ENCODE data around the gene LRP4.

Gene LRP4

DNA sequence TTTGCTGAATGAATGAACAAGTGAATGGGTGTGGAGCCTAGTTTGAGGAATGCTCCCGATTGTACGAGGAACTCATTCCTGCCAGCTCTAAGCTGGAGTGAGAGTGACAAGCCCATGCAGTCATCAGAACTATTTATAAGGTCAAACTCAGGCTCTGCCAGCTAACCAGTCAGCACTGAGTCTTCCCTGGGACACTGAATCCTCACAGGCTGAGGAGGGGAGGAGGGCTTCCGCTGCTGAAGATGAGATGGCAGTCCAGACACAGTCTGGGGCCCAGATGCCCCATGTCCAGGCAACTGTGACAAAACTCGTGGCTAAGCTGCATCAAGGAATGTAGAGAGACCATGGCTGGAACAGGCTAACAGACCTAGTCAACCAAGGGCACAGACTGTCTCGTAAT lies 4.0 kb downstream of the LRP4 start:
- Histone ChIP-seq H3F3A (ENCODE audit: insufficient read depth, low read length) (no peaks in the 10 kb centered on the region; the same call in 1 of the 2 replicates), H3K4me1 (ENCODE audit: low read length) (peaks cover 7% of the 10 kb centered on the region; the same call in 1 of the 2 replicates), H3K27me3 (replicated peaks; ENCODE audit: insufficient read depth, low read length) (peaks cover 27% of the 10 kb centered on the region), H2AFZ (ENCODE audit: low read length) (no peak overlapping the region), H3K36me3 (replicated peaks; ENCODE audit: insufficient read depth, low read length) (no peaks in the 10 kb centered on the region), H3K4me3 (ENCODE audit: low read length) (no peak overlapping the region), H4K20me1 (ENCODE audit: insufficient read depth, low read length) (no peaks in the 10 kb centered on the region), H3K9me2 (replicated peaks; ENCODE audit: insufficient read depth, low read length) (no peaks in the 10 kb centered on the region), H3K9ac (ENCODE audit: low read length) (no peak overlapping the region), H3K4me2 (ENCODE audit: low read depth, low read length) (no peak overlapping the region), H3K9me3 (replicated peaks; ENCODE audit: insufficient read depth, low read length) (no peaks in the 10 kb centered on the region), H3K27ac (ENCODE audit: low read length) (no peak overlapping the region), H3K79me2 (ENCODE audit: low read length) (no peaks in the 10 kb centered on the region)
- DNase-seq = no peak
- TF ChIP-seq EZH2 (optimal IDR thresholded peaks at IDR 0.05; ENCODE audit: low read depth, low read length) (no peak), EZH2phosphoT487 (IDR thresholded peaks at IDR 0.05; ENCODE audit: low read length) (no peak)
- TF ChIP-seq, protein P1, sequence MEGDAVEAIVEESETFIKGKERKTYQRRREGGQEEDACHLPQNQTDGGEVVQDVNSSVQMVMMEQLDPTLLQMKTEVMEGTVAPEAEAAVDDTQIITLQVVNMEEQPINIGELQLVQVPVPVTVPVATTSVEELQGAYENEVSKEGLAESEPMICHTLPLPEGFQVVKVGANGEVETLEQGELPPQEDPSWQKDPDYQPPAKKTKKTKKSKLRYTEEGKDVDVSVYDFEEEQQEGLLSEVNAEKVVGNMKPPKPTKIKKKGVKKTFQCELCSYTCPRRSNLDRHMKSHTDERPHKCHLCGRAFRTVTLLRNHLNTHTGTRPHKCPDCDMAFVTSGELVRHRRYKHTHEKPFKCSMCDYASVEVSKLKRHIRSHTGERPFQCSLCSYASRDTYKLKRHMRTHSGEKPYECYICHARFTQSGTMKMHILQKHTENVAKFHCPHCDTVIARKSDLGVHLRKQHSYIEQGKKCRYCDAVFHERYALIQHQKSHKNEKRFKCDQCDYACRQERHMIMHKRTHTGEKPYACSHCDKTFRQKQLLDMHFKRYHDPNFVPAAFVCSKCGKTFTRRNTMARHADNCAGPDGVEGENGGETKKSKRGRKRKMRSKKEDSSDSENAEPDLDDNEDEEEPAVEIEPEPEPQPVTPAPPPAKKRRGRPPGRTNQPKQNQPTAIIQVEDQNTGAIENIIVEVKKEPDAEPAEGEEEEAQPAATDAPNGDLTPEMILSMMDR (IDR thresholded peaks at IDR 0.05; ENCODE audit: low read length) = no peak

DNA sequence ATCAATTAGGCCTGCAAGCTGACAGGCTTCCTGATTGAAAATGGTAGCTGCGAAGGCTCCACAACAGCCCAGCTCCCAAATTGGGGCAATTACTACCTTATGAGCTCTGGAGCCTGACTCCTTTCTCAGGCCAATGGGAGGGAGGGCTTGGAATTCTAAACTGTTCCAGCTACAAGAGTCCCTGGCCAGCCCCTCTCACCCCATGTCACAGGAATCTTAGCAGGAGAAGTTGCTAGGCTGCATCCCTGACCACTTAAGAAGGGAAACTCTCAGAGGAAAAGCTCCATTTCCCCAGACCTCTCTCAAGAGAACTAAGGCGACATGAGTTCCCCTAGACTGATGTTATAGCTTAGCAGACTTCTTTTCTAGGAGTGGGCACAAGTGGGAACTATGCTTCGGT lies 4.9 kb downstream of the LRP4 start:
- H3K4me1 ChIP-seq (ENCODE audit: low read length) = no peaks in the 10 kb centered on the region
- H3K9me2 ChIP-seq (replicated peaks; ENCODE audit: insufficient read depth, low read length) = no peaks in the 10 kb centered on the region
- TF ChIP-seq EZH2phosphoT487 (IDR thresholded peaks at IDR 0.05; ENCODE audit: low read length) = no peak
- TF ChIP-seq, protein P1 (IDR thresholded peaks at IDR 0.05; ENCODE audit: low read length) = no peak
- no peak for TF ChIP-seq EZH2 (optimal IDR thresholded peaks at IDR 0.05; ENCODE audit: low read depth, low read length)
- no peak overlapping the region for H3K27ac ChIP-seq (ENCODE audit: low read length)
- no peaks in the 10 kb centered on the region for H3F3A ChIP-seq (ENCODE audit: insufficient read depth, low read length)
- H3K79me2 ChIP-seq (ENCODE audit: low read length) = no peaks in the 10 kb centered on the region
- H2AFZ ChIP-seq (ENCODE audit: low read length) = no peak overlapping the region
- no peaks in the 10 kb centered on the region for H3K36me3 ChIP-seq (replicated peaks; ENCODE audit: insufficient read depth, low read length)
- no peaks in the 10 kb centered on the region for H3K9me3 ChIP-seq (replicated peaks; ENCODE audit: insufficient read depth, low read length)
- H3K4me3 ChIP-seq (ENCODE audit: low read length) = no peak overlapping the region
- H3K9ac ChIP-seq (ENCODE audit: low read length) = no peak overlapping the region
- H3K4me2 ChIP-seq (ENCODE audit: low read depth, low read length) = no peak overlapping the region
- H3K27me3 ChIP-seq (replicated peaks; ENCODE audit: insufficient read depth, low read length) = peaks cover 27% of the 10 kb centered on the region
- no peak for DNase-seq
- H4K20me1 ChIP-seq (ENCODE audit: insufficient read depth, low read length) = no peaks in the 10 kb centered on the region

DNA sequence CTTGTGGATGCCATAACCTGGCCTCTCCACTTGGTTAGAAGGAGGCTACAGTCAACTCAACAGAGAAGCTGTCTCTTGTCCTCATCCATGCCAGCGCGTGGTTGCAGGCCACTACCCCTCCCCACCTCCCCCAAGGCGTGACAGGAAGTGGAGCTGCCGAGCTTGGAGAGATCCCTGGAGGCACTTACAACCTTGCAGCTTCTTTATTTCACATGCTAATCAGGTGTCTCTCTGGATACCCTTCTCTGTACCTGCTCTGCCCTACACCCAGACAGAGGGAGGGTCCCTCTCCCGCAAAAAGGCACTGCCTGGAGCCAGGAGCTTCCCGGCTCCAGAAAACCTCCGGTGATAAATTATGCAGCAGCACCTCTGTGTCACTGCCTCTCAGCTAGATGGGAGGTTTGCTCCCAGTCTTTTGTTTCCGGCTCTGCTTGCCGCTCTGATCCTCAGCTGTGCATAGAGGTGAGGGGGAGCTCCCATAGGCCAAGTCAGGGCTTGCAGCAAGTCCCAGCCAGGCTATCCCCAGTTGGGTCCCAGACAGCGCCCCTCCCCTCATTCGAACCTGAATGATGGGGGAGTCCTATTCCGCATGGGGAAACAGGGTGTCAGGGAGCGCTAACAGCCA lies 5.7 kb downstream of the LRP4 start:
- Histone ChIP-seq H4K20me1 (ENCODE audit: insufficient read depth, low read length) (no peaks in the 10 kb centered on the region), H3K4me2 (ENCODE audit: low read depth, low read length) (no peak overlapping the region), H3K36me3 (replicated peaks; ENCODE audit: insufficient read depth, low read length) (no peaks in the 10 kb centered on the region), H3F3A (ENCODE audit: insufficient read depth, low read length) (no peaks in the 10 kb centered on the region), H3K4me1 (ENCODE audit: low read length) (no peaks in the 10 kb centered on the region), H3K9me3 (replicated peaks; ENCODE audit: insufficient read depth, low read length) (no peaks in the 10 kb centered on the region), H2AFZ (ENCODE audit: low read length) (no peak overlapping the region), H3K27me3 (replicated peaks; ENCODE audit: insufficient read depth, low read length) (peaks cover 23% of the 10 kb centered on the region), H3K4me3 (ENCODE audit: low read length) (no peak overlapping the region), H3K27ac (ENCODE audit: low read length) (no peak overlapping the region), H3K9ac (ENCODE audit: low read length) (no peak overlapping the region), H3K79me2 (ENCODE audit: low read length) (no peaks in the 10 kb centered on the region), H3K9me2 (replicated peaks; ENCODE audit: insufficient read depth, low read length) (no peaks in the 10 kb centered on the region)
- TF ChIP-seq EZH2phosphoT487 (IDR thresholded peaks at IDR 0.05; ENCODE audit: low read length) (no peak), EZH2 (optimal IDR thresholded peaks at IDR 0.05; ENCODE audit: low read depth, low read length) (no peak)
- TF ChIP-seq, protein P1 (IDR thresholded peaks at IDR 0.05; ENCODE audit: low read length) = no peak
- no peak for DNase-seq
